Keratinocyte (primary cell): ENCODE results near the gene TCN2.

Experiments
- CTCF ChIP-seq, 3 experiments: IDR thresholded peaks in 1 of 3; conservative IDR thresholded peaks in 1 of 3; optimal IDR thresholded peaks in 1 of 3; 2 replicates in 2 of 3; 3 replicates in 1 of 3; pipeline versions ENCODE3 to v1.5.1; 2011; ENCODE audit warnings: low read length in 3 of 3, mild to moderate bottlenecking in 3 of 3, moderate library complexity in 2 of 3, control low read depth in 1 of 3, inconsistent platforms in 1 of 3; ENCODE audit not compliant: insufficient read depth in 2 of 3; ENCODE audit errors: extremely low read depth in 1 of 3
- EZH2 ChIP-seq: IDR thresholded peaks from one replicate; pipeline ENCODE4 v1.6.1; 2012; ENCODE audit warnings: inconsistent platforms, mild to moderate bottlenecking, low read length, moderate library complexity

GRCh38 chr22:30668386-30668710 is 61.4 kb downstream of the TCN2 start:
- TF ChIP-seq CTCF (optimal IDR thresholded peaks at IDR 0.05 in 1 of 3, IDR thresholded peaks at IDR 0.05 in 1 of 3, conservative IDR thresholded peaks at IDR 0.05 in 1 of 3; ENCODE audit: extremely low read depth in 1 of 3, insufficient read depth in 2 of 3, low read length in 3 of 3) (no peak), EZH2 (no peak)
